ENCODE measurements around the gene HDGF.

HDGF gene

GRCh38 chr1:156733989-156734584 is 17.4 kb downstream of the HDGF start:
- TF ChIP-seq CTCF (IDR thresholded peaks at IDR 0.05; ENCODE audit: control extremely low read depth, extremely low read depth, low read depth, missing control alignments), result no peak
- CTCF ChIA-PET, result interaction anchor here (0.9 to 4.6 kb wide), 3 partner anchors 8 to 28 kb away, joined by 3 to 24 read pairs (median 3); partner anchors contain the start of gene CRABP2
- POLR2A ChIA-PET, result interaction anchor here (0.5 to 0.6 kb wide), 3 partner anchors 8 to 128 kb away, joined by 4 to 6 read pairs (median 5); no protein-coding TSS in a partner anchor
- DNase-seq (ENCODE audit: extremely low spot score), result no peak

GRCh38 chr1:156728599-156729462 is 22.6 kb downstream of the HDGF start, which contains the start of gene ISG20L2:
ISG20L2 (minus strand) TSS chr1:156728766; CDS start chr1:156727652, 1,114 bp downstream.
- DNase-seq (ENCODE audit: extremely low spot score), result peak; percentile 94
- ChIA-PET POLR2A (interaction anchor here (0.5 to 2.0 kb wide), 7 partner anchors 11 to 131 kb away, joined by 3 to 11 read pairs (median 4); partner anchors contain the start of gene MRPL24), CTCF (interaction anchor here (1.1 to 8.2 kb wide), 17 partner anchors 8 to 162 kb away, joined by 3 to 345 read pairs (median 54); partner anchors contain the start of genes CRABP2, HDGF, INSRR and MRPL24)
- TF ChIP-seq CTCF (IDR thresholded peaks at IDR 0.05; ENCODE audit: control extremely low read depth, extremely low read depth, low read depth, missing control alignments), result no peak

GRCh38 chr1:156727926-156728598 is 23.4 kb downstream of the HDGF start, which contains the start of gene METTL25B:
METTL25B (plus strand) TSS chr1:156728469; CDS start chr1:156729105, 636 bp downstream.
- peak; percentile 83 for DNase-seq (ENCODE audit: extremely low spot score)

GRCh38 chr1:156727492-156727891 is 24.0 kb downstream of the HDGF start:
- ChIA-PET POLR2A (interaction anchor here (1.6 to 2.0 kb wide), 2 partner anchors 13 to 132 kb away, joined by 6 to 11 read pairs; partner anchors contain the start of gene MRPL24), CTCF (interaction anchor here (0.8 to 8.2 kb wide), 31 partner anchors 9 to 163 kb away, joined by 3 to 345 read pairs (median 16); partner anchors contain the start of genes BCAN, CRABP2, HAPLN2 and HDGF)
- TF ChIP-seq CTCF (IDR thresholded peaks at IDR 0.05; ENCODE audit: control extremely low read depth, extremely low read depth, low read depth, missing control alignments), result no peak
- DNase-seq (ENCODE audit: extremely low spot score), result no peak

More at GRCh38 chr1:156727926-156728598, 23.4 kb downstream of the HDGF start, which contains the start of gene METTL25B:
- CTCF ChIA-PET, result interaction anchor here (0.8 to 8.2 kb wide), 21 partner anchors 8 to 163 kb away, joined by 3 to 345 read pairs (median 18); partner anchors contain the start of genes CRABP2, HAPLN2, HDGF and INSRR
- POLR2A ChIA-PET, result interaction anchor here (0.5 to 2.0 kb wide), 6 partner anchors 12 to 132 kb away, joined by 4 to 11 read pairs (median 4); partner anchors contain the start of gene MRPL24
- no peak for TF ChIP-seq CTCF (IDR thresholded peaks at IDR 0.05; ENCODE audit: control extremely low read depth, extremely low read depth, low read depth, missing control alignments)

GRCh38 chr1:156726549-156727226 is 24.8 kb downstream of the HDGF start:
- ChIA-PET CTCF (interaction anchor here (0.7 to 8.2 kb wide), 78 partner anchors 9 to 307 kb away, joined by 3 to 345 read pairs (median 6); partner anchors contain the start of genes BCAN, CRABP2, GPATCH4 and HAPLN2), POLR2A (interaction anchor here (0.5 to 1.7 kb wide), 5 partner anchors 7 to 109 kb away, joined by 3 to 6 read pairs (median 4); partner anchors contain the start of gene HDGF)
- peak; percentile 70 for DNase-seq (ENCODE audit: extremely low spot score)
- TF ChIP-seq CTCF (IDR thresholded peaks at IDR 0.05; ENCODE audit: control extremely low read depth, extremely low read depth, low read depth, missing control alignments), result peak; percentile 70

Measured in GM10248 (cell line).